GM21723 (cell line): ENCODE measurements around the gene HOXD8.

Source experiments
- ATAC-seq: cut with Tn5 transposase; IDR thresholded peaks from one replicate; pipeline ENCODE4 v1.9.1; 2021; ENCODE audit warnings: mild to moderate bottlenecking, moderate library complexity; ENCODE audit not compliant: unreplicated experiment

Gene HOXD8

GRCh38 chr2:176090862-176091261, 38.6 kb upstream of the HOXD8 start:
- no peak for ATAC-seq

GRCh38 chr2:176091329-176092258, 37.9 kb upstream of the HOXD8 start:
- no peak for ATAC-seq

GRCh38 chr2:176092270-176093144, 37.0 kb upstream of the HOXD8 start, which contains the start of gene HOXD13:
TSS of gene HOXD13 (plus strand) at chr2:176092721. CDS start at chr2:176092891, 170 bp downstream.
- no peak for ATAC-seq

GRCh38 chr2:176093145-176093897, 36.2 kb upstream of the HOXD8 start:
- no peak for ATAC-seq

GRCh38 chr2:176093898-176094249, 35.6 kb upstream of the HOXD8 start:
- no peak for ATAC-seq

GRCh38 chr2:176094349-176094748, 35.2 kb upstream of the HOXD8 start:
- no peak for ATAC-seq

GRCh38 chr2:176095421-176095820, 34.1 kb upstream of the HOXD8 start:
- no peak for ATAC-seq

GRCh38 chr2:176096243-176096985, 33.1 kb upstream of the HOXD8 start:
- ATAC-seq, result no peak

- ATAC-seq, result peak; percentile 89
Measured at GRCh38 chr2:176096986-176097819, 32.3 kb upstream of the HOXD8 start.

GRCh38 chr2:176097820-176098365, 31.6 kb upstream of the HOXD8 start:
- no peak for ATAC-seq

- no peak for ATAC-seq
Measured at GRCh38 chr2:176098366-176099158, 30.9 kb upstream of the HOXD8 start.

GRCh38 chr2:176099159-176099727, 30.3 kb upstream of the HOXD8 start:
- no peak for ATAC-seq

- ATAC-seq, result no peak
Measured at GRCh38 chr2:176099728-176100546, 29.6 kb upstream of the HOXD8 start, which contains the start of gene HOXD12. TSS of gene HOXD12 (plus strand) at chr2:176099795. CDS start at chr2:176099802, 7 bp downstream.

- ATAC-seq, result no peak
Measured at GRCh38 chr2:176100547-176101140, 28.9 kb upstream of the HOXD8 start.

GRCh38 chr2:176101216-176101830, 28.2 kb upstream of the HOXD8 start:
- ATAC-seq, result no peak

GRCh38 chr2:176101842-176102241, 27.7 kb upstream of the HOXD8 start:
- no peak for ATAC-seq
